Ureter (tissue), 1 donor: ENCODE results near the gene PPP6R2. TPM values are rescaled to one million over a fixed set of nuclear protein-coding genes. Genes with fewer than 3 reads are reported as not detected.

Source experiments
- DNase-seq: peaks from one replicate; pipeline ENCODE4 v3.0.0-alpha.2; 2020; ENCODE audit warnings: low spot score
- total RNA-seq: library from RNA; stranded (reverse); gene quantifications from one replicate; pipeline ENCODE4 v1.2.4, GENCODE V29; 2023
- donor health status: DM: yes; HTN: yes; CAD: no.

PPP6R2 gene
- total RNA-seq, 1 donor from 2014 or later, result 63.5 TPM

DNA sequence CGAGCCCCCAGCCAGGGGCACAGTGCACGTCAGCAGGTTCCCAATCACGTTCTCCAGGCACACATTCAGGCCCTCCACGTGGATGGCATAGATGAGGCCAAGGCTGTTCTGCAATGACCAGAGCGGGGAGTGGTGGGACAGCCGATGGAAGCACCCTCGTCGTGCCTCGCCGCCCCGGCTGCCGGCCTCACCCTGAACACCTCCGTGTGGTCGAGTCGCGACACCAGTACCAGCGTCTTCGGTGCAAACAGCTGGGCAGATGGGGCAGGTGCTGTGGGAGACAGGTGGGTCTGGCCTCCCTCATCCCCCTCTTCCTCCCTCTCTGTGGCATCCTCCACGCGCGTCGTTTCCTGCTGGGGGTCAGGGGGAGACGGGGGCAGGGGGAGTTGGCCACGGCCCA, 124.2 kb downstream of the PPP6R2 start:
- no peak for DNase-seq

DNA sequence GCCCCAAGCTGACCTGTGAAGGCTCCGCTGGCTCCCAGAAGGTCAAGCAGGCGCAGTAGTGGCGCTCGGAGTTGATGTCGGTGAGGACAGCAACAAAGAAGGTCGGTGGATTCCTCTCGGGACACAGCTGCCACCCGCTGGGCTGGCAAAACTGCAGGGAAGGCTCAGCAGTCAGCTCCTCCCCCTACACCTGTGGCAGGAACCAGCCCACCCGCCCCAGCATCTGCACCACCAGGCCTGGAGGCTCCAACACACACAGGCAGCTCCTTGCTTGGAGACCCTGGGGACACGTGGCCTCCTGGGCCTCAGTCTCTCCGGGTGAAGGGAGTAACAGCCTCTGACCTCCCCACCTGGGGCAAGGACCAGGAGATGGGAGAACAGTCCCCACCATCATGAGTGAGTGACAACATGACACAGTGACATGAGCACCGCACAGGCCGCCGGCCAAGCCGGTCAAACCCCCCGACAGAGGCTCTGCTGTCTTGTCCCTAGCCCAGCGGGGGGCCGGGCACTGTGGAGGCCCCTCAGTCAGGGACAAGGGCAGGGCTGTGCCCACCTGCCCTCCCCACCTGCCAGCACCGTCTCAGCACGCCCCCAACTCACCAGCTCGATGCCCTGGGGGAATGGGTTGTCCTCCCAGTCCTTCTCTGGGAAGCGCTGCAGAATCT, 124.8 kb downstream of the PPP6R2 start:
- no peak for DNase-seq

DNA sequence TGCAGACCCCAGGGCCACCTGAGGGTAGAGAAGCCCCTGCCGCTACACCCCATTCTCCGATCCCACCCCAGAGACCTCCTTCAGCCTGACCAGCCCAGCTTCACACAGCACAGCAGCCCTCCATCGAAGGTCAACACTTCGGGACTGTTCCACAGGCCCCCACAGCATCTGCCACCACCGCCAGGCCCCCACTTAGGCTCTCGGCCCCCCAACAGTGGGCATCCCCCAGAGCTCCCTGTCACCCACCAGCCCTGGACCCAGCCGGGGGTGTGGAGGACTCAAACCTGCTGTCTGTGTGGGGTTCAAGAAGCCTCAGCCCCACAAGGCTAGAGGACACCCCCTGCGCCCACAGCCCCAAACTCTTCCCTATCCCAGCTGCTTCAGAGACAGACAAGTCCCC, 125.5 kb downstream of the PPP6R2 start:
- no peak for DNase-seq

DNA sequence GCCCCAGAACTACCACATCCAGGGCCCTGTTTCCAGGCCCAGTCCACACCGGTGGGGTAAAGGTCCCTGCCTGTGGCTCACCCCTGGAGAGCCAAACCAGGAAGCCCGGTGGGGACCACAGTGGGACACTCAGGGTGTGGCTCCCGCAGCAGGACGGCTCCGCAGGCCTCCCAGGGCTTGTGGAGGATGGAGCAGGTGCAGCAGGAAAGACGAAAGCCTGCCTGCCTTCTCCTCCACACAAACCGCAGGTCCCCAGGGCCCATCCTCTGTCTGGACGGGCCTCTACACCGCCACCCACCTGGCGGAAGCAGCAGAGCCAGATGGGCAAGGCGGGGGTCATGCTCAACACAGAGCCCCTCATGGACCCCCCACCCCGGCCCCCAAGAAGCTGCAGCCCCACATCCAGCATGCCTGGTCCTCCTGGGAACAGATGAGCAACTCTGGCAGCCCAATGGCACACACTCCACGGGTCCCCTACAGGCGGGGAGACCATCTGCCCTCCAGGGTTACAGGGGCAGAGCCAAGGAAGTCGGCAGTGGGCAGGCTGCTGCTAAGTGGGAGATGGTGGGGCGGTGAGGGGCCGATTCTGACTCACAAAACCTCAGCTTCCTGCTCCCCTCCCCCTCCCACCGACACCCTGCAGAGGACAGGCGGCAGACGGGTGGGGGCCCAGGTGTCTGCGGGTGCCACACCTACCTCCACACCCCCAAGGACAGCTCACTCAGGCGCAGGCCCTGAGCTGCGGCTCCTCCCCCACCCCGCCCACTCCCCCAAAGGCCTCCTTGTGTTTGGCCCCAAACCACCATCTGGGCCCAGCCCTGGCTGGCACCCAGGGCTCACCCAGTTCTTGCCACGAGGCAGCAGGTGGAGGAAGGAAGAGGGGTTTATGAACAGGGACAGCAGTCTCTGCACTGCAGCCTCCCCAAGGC, 126.5 kb downstream of the PPP6R2 start:
- peak; percentile 88 for DNase-seq

DNA sequence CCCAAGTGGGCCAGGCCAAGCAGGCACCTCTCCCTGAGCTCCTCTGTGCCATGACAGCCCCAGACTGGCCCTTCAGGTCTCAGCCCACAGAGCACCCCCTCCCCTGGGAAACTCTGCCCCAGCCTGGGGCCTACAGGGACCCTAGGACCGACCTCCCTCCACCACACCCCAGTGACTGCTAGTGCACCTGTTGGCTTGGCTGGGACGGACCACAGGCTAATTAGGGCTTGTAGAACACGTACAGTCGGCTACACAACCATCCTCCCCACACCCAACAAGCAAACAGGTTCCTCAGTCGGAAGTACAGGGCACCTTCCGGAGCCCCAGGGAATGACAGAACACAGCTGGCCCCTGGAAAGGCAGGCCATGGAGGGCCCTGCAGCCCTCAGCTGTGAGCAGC, 127.4 kb downstream of the PPP6R2 start:
- DNase-seq, result no peak

DNA sequence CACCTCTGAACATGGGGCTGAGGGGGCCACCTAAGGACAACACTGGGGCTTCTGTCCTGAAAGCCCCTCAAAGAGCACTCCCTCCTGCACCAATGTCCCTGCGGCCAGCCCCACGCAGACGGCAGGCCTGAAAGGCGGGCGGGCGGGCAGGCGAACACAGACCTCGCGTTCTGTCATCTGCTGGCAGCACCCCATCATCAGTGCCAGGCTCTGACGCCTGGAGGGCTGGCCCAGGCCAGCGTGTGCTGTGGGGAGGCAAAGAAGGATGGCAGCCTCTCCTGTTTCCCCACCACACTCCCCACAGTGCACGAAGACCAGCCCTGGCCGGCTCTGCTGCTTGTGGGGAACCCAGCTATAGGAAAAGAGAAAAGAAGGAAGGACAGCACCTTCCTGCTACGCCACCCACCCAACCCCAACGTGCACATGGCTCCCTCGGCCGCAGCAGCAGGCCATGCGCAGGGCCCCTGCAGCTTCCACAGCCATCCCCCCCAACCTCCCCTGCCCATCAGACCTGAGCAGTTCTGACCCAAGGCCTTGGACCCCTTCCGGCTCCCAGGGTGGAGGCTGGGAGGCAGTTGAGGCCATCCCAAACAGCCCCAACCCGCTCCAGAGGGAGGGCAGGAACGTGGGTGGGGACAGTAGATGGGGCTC, 128.2 kb downstream of the PPP6R2 start:
- DNase-seq, result no peak

DNA sequence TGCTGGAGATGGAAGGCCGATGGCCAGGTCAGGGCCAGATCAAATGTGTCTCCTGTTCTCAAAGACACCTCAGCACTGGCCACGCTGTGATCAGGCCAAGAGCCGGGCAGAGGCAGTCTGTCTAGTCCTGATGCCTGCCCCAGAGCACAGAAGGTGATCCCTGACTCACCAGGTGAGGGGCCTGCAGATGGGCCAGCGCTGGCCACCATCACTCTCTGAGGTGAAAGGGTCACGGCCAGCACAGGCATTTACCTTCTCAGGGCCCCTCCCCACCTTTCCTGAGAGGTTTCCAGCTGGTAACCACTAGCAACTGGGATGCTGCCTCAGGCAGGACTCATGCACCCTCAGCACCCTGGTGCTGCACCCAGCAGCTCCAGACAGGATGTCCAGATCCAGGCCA, 128.8 kb downstream of the PPP6R2 start:
- no peak for DNase-seq

DNA sequence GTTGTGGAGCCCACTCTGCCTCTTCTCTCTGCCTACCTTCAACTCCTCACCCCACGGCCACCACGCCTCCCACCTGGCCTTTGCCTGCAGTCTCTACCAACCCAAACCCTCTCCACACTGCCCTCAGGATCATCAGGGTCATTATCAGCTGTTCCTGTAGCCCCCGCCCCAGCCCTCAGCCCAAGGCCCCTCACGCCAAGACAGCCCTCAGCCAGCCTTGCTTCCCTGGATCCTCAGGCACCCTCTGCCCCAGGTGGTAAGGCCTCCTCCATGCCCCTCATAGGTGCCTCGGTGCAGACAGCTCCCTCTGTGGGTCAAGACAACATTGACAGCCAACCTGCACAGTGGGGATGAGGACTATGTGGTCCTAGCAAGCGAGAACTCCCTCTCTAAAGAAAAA, 130.0 kb downstream of the PPP6R2 start:
- DNase-seq, result no peak

DNA sequence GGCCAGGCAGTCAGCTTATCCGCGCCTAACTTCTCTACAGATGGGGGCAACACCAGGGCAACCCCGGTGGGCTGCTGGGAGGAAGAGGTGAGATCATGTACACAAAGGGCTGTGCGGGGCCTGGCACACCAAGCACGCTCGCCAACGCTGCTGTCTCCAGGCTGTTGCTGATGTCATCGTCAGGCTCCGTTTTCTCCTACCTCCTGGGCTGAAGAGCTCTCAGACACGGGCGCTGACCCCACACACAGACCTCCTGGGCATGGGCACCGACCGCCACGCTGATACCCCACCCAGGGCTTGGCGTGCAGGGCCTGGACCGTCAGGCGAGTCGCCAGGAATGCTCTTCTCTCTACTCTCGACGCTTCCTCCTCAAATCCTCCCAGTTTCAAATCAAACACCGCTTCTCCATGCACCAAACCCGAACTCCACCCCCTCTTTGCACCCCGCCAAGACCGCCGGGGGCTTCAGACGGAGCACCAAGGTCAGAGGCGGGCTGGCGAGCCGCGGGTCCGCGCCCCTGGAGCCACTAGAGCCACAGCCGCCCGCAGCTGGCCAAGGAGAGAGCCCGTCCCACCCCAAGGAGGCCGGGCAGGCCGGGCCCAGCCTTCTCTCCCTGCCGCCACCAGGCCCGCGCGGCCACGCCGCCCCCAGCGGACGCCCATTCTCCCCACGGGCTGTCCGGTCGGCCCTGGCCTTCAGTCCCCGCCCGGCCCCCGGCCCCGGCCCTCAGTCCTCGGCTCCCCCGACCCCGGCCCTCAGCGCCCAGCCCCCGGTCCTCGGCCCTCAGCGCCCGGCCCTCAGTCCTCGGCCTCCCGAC, 130.9 kb downstream of the PPP6R2 start:
- DNase-seq, result no peak

DNA sequence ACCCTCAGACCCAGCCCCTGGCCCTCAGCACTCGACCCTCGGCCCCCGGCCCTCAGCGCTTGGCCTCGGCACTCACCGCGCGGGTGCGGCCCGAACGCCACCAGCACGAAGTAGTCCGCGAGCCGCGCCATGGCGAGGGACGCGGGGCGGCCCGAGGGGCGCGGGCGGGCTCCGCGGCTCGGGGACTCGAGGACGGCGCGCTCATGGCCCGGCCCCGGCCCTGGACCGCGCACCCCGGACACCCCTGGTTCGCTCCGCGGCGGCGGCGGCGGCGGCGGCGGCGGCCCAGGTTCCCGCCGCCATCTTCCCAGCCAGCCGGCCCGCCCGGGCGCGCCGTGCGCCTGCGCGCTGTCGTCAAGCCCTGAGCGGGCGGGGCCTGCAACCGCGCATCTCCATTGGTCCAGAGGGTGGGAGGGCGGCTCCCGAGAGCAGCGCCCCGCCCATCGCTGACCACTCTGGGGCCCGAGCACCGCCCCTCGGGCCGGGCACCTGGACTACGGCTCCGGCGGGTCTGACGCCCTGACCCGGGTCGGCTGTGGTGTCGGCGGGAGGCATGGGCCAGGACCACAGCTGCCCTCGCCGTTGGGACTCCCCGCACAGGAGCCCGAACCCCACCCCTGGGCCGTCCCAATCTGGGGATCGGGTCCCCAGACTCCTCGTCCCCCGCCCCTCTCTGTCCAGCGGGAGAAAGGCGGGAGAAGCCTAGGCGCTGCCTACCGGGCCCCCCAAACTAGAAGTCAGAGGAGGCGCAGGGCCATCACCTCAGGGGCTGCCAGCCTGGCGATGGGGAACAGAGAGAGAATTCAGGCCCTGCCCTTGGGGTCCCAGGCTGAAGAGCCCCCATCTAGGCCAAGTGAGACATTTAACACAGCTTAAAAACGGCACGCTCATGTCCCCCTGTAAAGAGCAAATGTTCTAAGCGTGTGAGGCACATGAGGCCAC, 131.9 kb downstream of the PPP6R2 start, which contains the start of gene SBF1:
Gene SBF1 (minus strand): TSS at position 326 of the 942 bp plus-strand sequence. CDS start 195 bp downstream, at position 131.
- peak; percentile 90 for DNase-seq

DNA sequence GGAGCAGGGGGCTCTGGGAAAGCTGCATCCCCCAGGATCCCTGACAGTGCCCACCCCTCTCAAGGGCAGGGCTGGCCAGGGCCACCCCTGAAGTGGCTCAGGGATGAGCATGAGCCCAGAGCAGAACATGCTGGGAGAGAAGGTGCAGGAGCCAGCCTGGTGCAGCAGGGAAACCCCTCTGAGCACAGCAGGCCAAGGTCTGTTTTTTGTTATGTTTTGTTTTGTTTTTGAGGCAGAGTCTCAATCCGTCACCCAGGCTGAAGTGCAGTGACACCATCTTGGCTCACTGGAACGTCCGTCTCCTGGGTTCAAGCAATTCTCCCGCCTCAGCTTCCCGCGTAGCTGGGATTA, 132.5 kb downstream of the PPP6R2 start:
- no peak for DNase-seq

DNA sequence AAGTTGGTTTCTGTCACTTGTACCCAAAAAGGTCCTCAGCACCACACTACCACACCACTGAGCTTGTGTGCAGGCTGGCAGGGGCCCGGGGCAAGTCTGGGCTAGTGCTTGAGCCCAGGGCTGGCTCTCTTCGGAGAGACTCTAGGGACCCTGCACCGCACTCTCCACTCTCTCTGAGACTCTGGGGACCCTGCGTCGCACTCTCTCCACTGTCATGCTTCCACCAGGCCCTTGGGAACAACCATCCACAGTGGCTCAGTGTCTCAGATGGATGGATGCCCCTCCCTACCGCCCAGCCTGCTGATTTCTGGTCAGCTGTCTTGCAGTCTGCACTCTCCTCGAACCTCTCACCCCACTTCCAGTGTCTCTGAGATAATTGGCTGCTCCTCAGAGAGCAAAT, 133.7 kb downstream of the PPP6R2 start:
- DNase-seq, result no peak

DNA sequence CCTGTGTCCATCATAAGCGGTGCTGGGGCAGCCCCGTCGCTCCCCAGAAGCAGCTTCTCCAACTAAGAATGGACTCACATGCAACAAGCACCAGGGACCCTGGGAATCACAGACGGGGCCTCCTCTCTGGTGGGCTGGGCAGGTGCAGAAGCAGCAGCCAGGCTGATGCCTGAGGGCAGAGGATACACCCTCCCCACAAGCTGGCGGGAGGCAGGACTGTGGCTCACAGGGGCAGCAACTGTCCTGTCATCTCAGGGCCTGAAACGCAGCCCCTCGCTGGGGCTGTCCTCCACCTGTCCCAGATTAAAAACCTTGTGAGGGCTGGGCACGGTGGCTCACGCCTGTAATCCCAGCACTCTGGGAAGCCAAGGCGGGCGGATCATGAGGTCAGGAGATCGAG, 134.8 kb downstream of the PPP6R2 start:
- DNase-seq, result no peak

DNA sequence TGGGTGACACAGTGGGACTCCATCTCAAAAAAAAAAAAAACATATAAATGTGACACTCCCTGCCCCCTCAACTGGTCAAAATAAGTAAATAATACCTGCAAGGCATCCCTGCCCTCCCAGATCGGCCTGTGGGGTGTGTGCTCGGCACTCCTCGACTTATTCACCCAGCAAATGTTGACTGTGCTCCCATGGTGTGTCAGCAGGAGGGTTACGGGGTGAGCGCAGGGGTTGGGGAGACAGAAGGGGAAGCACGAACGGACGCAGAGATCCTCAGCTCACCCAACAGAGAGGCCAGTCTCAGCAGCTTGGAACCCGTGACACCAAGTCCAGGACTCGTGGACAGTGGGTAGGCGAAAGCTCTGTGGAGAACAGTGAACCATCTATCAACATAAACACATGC, 136.6 kb downstream of the PPP6R2 start:
- DNase-seq, result no peak

DNA sequence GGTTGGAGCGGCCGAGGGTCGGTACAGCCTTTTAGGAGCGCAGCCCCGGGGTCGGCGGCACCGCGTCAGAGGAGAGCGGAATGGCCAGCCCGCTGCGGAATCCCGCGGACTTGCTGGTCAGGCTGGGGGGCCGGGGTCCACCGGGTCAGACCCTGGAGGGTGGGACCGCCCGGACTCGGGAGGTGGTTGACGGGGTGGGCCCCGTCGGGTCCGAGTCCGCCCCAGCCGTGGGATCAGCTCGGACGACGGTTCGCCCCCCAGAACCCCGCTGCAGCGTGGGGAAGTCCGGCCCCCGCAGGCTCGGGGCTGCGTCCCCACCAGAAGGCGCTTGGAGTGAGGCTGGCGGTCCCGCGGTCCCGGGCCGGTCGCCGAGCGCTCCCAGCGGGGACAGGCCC, 137.9 kb downstream of the PPP6R2 start:
- DNase-seq, result no peak

DNA sequence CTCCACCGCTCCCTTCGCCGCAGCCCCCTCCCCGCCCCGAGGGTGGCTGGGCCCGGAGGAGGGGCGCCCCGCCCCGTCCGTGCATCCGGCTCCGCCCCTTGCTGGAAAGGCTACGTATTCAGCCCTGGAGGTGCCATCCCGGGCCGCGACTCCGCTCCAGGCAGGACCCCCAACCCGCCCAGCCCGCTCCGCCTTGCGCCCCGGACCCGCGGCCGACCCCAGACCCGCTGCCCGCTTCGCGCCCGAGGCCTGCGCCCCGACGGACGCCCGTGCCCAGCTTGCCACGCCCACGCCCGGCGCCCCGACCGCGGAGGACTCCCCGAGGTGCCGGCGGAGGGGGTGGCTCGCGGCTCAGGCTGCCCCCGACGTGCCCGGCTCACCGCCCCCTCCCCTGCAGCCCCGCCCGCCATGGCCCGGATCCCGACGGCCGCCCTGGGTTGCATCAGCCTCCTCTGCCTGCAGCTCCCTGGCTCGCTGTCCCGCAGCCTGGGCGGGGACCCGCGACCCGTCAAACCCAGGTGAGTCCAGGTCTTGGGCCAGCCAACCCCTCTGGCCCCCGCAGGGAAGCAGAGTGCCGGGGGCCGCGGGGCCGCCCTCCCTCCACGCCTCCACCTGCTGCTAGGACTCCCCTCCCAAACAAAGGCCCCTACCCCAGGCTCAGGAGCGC, 138.4 kb downstream of the PPP6R2 start, which contains the start of gene ADM2:
Gene ADM2 (plus strand): TSS at position 104 of the 667 bp plus-strand sequence. CDS start 305 bp downstream, at position 409.
- no peak for DNase-seq

DNA sequence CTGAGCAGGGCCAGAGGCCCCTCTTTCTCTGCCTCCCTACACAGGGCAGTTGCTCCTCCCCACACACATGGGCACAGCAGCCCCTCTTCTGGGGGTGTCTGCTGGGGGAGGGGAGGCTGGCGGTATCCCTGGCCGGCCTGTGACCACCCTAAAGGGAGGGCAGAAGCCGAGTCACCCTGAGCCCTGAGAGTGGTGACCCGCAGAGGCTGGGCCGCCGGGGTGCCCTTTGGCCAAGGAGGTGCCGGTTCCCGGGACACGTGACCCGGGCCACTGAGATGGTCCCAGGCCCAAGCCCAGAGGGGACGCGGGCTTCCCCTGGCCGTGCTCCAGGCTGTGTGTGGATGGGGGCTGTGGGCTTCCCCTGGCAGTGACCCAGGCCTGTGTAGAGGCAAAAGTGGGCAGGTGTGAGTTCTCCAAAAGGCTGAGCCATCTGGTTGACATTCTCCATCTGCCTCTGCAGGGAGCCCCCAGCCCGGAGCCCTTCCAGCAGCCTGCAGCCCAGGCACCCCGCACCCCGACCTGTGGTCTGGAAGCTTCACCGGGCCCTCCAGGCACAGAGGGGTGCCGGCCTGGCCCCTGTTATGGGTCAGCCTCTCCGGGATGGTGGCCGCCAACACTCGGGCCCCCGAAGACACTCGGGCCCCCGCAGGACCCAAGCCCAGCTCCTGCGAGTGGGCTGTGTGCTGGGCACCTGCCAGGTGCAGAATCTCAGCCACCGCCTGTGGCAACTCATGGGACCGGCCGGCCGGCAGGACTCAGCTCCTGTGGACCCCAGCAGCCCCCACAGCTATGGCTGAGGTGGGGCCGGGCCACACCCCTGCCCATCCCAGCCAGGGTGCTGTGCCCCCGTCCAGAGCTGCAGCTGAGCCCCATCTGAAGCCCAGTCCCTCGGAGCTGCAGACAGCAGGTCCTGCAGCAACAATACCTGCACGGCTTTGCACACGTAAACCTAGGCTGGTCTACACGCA, 139.3 kb downstream of the PPP6R2 start:
- DNase-seq, result no peak

DNA sequence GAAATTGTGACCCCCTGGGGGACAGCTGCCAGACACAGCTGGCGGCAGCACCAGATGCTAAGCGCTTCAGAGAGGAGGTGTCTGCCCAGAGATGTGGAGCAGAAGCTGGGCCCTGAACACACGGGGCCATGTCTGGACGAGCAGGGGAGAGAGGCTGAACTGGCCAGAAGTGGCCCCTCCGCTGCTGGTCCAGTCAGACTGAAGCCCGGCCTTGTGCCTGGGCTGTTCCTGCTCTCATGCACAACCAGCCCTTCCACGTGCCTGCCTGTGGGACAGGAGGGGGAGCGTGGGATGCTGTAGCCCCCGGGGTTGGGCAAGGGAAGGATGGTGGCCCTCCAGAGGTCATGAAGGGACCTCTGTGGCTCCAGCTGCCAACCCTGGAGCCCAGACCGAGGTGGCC, 140.0 kb downstream of the PPP6R2 start:
- DNase-seq, result no peak

DNA sequence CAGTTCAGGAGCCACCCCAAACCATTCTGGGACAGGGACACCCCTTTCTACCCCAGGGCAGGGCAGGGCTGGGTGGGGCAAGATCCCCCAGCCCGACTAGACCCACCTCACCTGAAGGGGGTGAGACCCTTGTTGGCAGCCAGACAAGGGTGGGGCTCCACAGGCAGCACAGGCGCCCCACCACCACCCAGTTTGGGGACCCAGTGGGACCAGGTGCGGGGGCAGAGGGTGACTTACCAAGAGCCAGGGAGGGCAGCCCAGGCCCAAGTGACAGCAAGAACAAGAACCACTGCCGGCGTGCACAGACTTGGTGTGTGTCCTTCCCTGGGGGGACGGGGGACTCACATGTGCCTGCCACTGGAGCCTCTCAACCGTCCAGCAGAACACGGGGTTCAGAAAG, 140.4 kb downstream of the PPP6R2 start:
- no peak for DNase-seq
